Testis (tissue), 2 donors: ENCODE results near the gene CCDC201.

ENCODE experiments used
- POLR2A ChIP-seq: fragments of 450-650 bp; IDR thresholded peaks from one replicate; pipeline ENCODE4 v1.6.1; 2017; ENCODE audit warnings: antibody characterized with exemption, mild to moderate bottlenecking, moderate library complexity
- TF ChIP-seq, protein P1 (sequence below), 3 experiments: fragments of 450-650 bp in 2 of 3; fragments of 200-600 bp in 1 of 3; sonication (generic) in 1 of 3; IDR thresholded peaks; one replicate each; pipeline ENCODE4 v1.5.1; 2016 to 2019; ENCODE audit warnings: antibody characterized with exemption in 3 of 3, mild to moderate bottlenecking in 2 of 3, moderate library complexity in 1 of 3

DNA sequence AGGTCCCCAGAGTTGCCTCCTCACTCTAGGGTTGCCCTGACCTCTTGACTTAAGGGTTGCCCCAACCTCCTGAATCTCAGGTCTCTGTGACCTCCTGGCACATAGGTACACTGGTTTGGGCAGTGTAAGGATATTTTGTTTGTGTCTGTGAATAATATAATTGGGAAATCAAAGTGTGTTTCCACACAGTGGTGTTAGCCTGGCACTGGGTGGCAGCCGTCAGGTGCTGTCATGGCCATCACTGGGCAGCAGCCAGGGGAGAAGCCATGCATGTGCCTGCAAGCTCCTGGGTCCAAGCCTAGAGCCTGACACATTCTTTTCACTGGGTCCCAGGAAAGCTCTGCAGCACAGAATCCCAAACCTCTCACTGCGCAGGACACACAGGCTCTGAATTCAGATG lies 3.6 kb upstream of the CCDC201 start:
- TF ChIP-seq, protein P1, sequence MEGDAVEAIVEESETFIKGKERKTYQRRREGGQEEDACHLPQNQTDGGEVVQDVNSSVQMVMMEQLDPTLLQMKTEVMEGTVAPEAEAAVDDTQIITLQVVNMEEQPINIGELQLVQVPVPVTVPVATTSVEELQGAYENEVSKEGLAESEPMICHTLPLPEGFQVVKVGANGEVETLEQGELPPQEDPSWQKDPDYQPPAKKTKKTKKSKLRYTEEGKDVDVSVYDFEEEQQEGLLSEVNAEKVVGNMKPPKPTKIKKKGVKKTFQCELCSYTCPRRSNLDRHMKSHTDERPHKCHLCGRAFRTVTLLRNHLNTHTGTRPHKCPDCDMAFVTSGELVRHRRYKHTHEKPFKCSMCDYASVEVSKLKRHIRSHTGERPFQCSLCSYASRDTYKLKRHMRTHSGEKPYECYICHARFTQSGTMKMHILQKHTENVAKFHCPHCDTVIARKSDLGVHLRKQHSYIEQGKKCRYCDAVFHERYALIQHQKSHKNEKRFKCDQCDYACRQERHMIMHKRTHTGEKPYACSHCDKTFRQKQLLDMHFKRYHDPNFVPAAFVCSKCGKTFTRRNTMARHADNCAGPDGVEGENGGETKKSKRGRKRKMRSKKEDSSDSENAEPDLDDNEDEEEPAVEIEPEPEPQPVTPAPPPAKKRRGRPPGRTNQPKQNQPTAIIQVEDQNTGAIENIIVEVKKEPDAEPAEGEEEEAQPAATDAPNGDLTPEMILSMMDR (IDR thresholded peaks at IDR 0.05), result no peak
- no peak for TF ChIP-seq POLR2A
